ENCODE results near the gene GNA14.
A peak's percentile ranks its signal among the peaks of the same experiment; 100 is the strongest.
"Not testable (repeated sequence)": the region's sequence is repeated elsewhere in the genome, so short reads cannot be mapped to it uniquely, and the experiment has no call there.

GNA14 gene

GRCh38 chr9:77588271-77588937, 59.7 kb downstream of the GNA14 start:
- H3K9me3 ChIP-seq: no peaks in the 10 kb centered on the region
- H3K4me1 ChIP-seq: peaks cover 3% of the 10 kb centered on the region
- H3K27me3 ChIP-seq (ENCODE audit: low read depth): no peaks in the 10 kb centered on the region
- DNase-seq (ENCODE audit: low spot score in 2 of 2): no peak
- no peaks in the 10 kb centered on the region for H3K36me3 ChIP-seq (replicated peaks)
- in situ Hi-C loops (cut with MboI; ENCODE audit: low sequenced_read_pairs): no loop called here
- H3K4me3 ChIP-seq: no peak overlapping the region

DNA sequence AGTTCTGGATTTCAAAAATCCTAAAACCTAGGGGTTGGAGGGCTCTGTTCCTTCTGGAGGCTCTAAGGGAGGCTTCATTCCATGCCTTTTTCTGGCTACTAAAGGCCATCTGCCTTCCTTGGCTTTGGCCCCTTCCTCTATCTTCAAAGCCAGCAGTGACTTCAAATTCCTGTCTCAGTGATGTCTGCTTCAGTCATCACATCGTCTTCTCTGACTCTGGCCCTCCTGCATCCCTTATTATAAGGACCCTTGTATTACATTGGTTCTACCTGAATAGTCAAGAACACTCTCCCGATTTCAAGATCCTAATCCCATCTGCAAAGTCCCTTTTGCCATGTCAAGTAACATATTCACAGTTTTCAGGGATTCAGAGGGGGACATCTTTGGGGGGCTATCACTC, 60.3 kb downstream of the GNA14 start:
- no peak for DNase-seq (ENCODE audit: low spot score in 2 of 2)
- peaks cover 3% of the 10 kb centered on the region for H3K4me1 ChIP-seq
- no peak overlapping the region for H3K4me3 ChIP-seq
- H3K9me3 ChIP-seq: no peaks in the 10 kb centered on the region
- H3K36me3 ChIP-seq (replicated peaks): no peaks in the 10 kb centered on the region
- H3K27me3 ChIP-seq (ENCODE audit: low read depth): no peaks in the 10 kb centered on the region
- in situ Hi-C loops (cut with MboI; ENCODE audit: low sequenced_read_pairs): no loop called here

DNA sequence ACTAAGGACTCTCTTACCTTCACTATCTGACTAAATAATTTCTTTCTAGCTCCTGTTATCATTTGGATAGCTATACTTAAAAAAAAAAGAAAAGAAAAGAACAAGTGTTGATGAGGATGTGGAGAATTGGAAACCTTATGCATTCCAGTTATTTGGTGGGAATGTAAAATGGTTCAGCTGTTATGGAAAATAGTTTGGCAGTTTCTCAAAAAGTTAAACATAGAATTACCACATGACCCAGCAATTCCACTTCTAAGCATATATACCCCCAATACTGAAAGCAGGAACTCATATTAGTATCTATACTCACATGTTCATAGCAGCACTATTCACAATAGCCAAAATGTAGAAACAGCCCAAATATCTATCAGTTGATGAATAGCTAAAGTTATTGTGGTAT, 61.1 kb downstream of the GNA14 start:
- H3K4me1 ChIP-seq: peaks cover 3% of the 10 kb centered on the region
- in situ Hi-C loops (cut with MboI; ENCODE audit: low sequenced_read_pairs): no loop called here
- no peak for DNase-seq (ENCODE audit: low spot score in 2 of 2)
- no peak overlapping the region for H3K4me3 ChIP-seq
- H3K36me3 ChIP-seq (replicated peaks): no peaks in the 10 kb centered on the region
- H3K27me3 ChIP-seq (ENCODE audit: low read depth): no peaks in the 10 kb centered on the region
- H3K9me3 ChIP-seq: no peaks in the 10 kb centered on the region

- Histone ChIP-seq H3K27me3 (ENCODE audit: low read depth) (no peaks in the 10 kb centered on the region), H3K4me1 (peaks cover 3% of the 10 kb centered on the region), H3K36me3 (replicated peaks) (no peaks in the 10 kb centered on the region), H3K9me3 (no peaks in the 10 kb centered on the region), H3K4me3 (no peak overlapping the region)
- in situ Hi-C loops (cut with MboI; ENCODE audit: low sequenced_read_pairs): no loop called here
- no peak for DNase-seq (ENCODE audit: low spot score in 2 of 2)
These were observed 61.5 kb downstream of the GNA14 start for GRCh38 chr9:77586591-77586990.

DNA sequence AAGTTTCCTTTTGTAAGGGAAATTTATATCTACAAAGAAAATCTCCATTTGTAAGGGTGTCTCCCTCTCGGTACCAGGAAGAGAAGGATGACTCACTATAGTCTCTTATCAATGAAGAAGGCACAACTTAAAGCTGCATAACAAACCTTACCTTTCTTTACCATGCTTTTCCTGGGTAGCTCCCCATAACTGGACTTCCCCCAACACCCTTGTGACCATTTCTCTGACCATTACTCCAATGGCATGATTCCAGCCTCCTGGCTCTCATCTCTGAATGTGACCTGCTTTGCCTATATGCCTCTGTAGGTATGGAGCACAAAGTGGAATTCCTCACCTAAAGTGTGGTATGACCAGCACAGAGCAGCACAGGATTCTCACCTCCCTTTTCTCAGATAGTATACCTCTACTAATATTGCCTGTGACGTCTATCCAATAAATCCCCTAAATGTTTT, 62.8 kb downstream of the GNA14 start:
- H3K4me3 ChIP-seq: no peak overlapping the region
- no peaks in the 10 kb centered on the region for H3K27me3 ChIP-seq (ENCODE audit: low read depth)
- H3K9me3 ChIP-seq: no peaks in the 10 kb centered on the region
- no peaks in the 10 kb centered on the region for H3K36me3 ChIP-seq (replicated peaks)
- DNase-seq (ENCODE audit: low spot score in 2 of 2): peak in 1 of 2 experiments; percentile 45
- peaks cover 3% of the 10 kb centered on the region for H3K4me1 ChIP-seq
- in situ Hi-C loops (cut with MboI; ENCODE audit: low sequenced_read_pairs): no loop called here

- in situ Hi-C loops (cut with MboI; ENCODE audit: low sequenced_read_pairs); H3K4me3 ChIP-seq: not testable (repeated sequence)
These were observed 63.2 kb downstream of the GNA14 start for GRCh38 chr9:77584927-77585326.

GRCh38 chr9:77582961-77583576, 65.1 kb downstream of the GNA14 start:
- no peak for DNase-seq (ENCODE audit: low spot score in 2 of 2)
- Histone ChIP-seq H3K27me3 (ENCODE audit: low read depth) (no peaks in the 10 kb centered on the region), H3K4me3 (no peak overlapping the region), H3K4me1 (peaks cover 3% of the 10 kb centered on the region), H3K9me3 (no peaks in the 10 kb centered on the region), H3K36me3 (replicated peaks) (no peaks in the 10 kb centered on the region)
- in situ Hi-C loops (cut with MboI; ENCODE audit: low sequenced_read_pairs): no loop called here

More at GRCh38 chr9:77584927-77585326, 63.2 kb downstream of the GNA14 start:
- not testable (repeated sequence) for H3K9me3 ChIP-seq; DNase-seq (ENCODE audit: low spot score in 2 of 2); H3K27me3 ChIP-seq (ENCODE audit: low read depth); H3K36me3 ChIP-seq (replicated peaks); H3K4me1 ChIP-seq

DNA sequence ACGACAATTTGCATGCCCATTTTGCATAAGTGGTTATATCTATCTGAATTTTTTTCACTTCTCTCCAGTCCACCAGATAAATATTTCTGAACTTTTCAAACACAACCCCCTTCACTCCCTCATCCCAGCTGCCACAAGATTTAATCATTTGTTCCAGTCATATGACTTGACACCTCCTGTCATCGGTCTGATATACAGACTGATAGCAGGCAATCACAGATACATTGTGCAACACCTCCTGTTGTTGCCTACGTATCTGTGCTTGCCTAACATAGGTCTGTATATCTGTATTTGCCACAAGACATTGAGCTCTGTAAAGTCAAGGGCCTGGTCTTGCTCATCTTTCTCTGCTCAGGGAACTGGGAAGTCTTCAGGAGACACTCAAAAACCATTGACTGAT, 65.6 kb downstream of the GNA14 start:
- no peak for DNase-seq (ENCODE audit: low spot score in 2 of 2)
- H3K36me3 ChIP-seq (replicated peaks): no peaks in the 10 kb centered on the region
- no peaks in the 10 kb centered on the region for H3K9me3 ChIP-seq
- peaks cover 3% of the 10 kb centered on the region for H3K4me1 ChIP-seq
- in situ Hi-C loops (cut with MboI; ENCODE audit: low sequenced_read_pairs): no loop called here
- H3K27me3 ChIP-seq (ENCODE audit: low read depth): no peaks in the 10 kb centered on the region
- no peak overlapping the region for H3K4me3 ChIP-seq

DNA sequence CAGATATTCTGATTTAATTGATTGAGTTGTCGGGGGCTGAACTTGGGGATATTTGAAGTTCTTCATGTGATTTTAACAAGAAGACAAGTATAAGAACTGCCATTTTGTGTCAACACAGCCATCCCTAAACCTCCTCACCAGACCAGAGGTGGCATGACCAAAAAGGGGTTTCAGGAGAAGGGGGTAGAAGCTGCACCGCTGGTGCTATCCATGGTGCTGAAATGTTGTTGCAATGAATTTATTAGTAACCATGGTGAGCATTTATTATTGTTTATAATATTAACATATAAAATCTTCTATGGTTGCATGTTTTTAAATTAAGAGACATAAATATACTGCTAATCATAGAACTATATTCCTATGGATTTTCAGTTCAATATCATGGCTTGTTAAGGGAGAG, 72.3 kb downstream of the GNA14 start:
- no peaks in the 10 kb centered on the region for H3K4me1 ChIP-seq
- H3K9me3 ChIP-seq: no peaks in the 10 kb centered on the region
- in situ Hi-C loops (cut with MboI; ENCODE audit: low sequenced_read_pairs): no loop called here
- H3K36me3 ChIP-seq (replicated peaks): no peaks in the 10 kb centered on the region
- H3K4me3 ChIP-seq: no peak overlapping the region
- peak; percentile 10 to 52 for DNase-seq (ENCODE audit: low spot score in 2 of 2)
- no peaks in the 10 kb centered on the region for H3K27me3 ChIP-seq (ENCODE audit: low read depth)

GRCh38 chr9:77569335-77569734, 78.8 kb downstream of the GNA14 start:
- in situ Hi-C loops (cut with MboI; ENCODE audit: low sequenced_read_pairs): no loop called here
- Histone ChIP-seq H3K36me3 (replicated peaks) (no peaks in the 10 kb centered on the region), H3K27me3 (ENCODE audit: low read depth) (no peaks in the 10 kb centered on the region), H3K4me1 (no peaks in the 10 kb centered on the region), H3K9me3 (no peaks in the 10 kb centered on the region), H3K4me3 (no peak overlapping the region)
- DNase-seq (ENCODE audit: low spot score in 2 of 2): no peak

DNA sequence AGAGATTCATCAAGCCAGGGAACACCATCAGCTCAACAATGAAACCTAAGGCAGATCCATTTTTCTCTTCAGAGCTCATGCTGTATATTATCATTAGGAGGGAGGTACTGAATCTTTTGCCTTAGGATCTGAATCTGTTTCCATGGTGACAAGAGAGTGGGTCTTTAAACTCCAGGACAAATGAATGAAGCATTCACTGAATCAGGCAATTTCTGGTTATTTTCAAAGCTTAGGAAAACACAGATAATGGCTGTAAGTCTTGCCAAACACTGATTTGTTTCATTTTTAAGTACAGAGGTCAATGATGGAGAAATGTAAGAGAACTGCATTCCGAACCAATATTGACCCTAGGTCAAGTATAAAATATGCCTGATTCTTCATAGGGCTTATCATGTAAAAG, 84.9 kb downstream of the GNA14 start:
- no peak for DNase-seq (ENCODE audit: low spot score in 2 of 2)
- Histone ChIP-seq H3K4me3 (no peak overlapping the region), H3K36me3 (replicated peaks) (no peaks in the 10 kb centered on the region), H3K27me3 (ENCODE audit: low read depth) (0 out of 2 replicates have a peak, but pooled peaks cover 3% of the 10 kb centered on the region), H3K9me3 (no peaks in the 10 kb centered on the region), H3K4me1 (no peaks in the 10 kb centered on the region)
- in situ Hi-C loops (cut with MboI; ENCODE audit: low sequenced_read_pairs): no loop called here

DNA sequence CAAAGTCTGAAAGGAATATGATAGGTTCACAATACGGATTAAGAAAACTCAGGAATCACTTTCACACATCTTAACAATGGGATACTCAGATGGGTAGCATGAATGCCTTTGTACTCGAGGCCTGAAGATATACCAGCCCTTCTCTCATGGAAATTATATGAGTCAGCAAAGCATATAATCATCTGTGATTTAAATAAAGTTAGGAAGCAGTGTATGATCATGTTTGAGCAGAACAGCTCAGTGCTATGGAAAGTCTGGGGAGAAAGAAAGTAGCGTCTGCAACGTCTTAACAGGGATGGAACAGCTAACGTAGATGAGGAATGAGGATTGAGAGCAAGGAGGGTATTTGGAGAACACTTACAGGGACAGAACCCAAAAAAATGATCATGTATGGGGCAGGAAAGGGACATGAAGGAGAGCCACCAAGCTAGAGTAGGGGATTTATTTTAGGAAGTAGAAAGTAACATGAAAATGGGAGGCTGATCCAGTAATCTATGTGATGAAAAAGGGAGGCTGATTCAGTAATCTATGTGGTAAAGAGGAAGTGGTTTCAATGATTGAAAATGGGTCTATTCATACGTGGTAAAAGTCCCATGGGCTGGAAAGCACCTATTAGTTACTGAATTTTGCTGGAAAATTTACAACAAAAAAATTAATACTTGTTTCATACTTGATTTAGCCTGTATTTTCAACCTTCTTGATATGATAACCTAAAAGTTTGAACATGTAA, 85.9 kb downstream of the GNA14 start:
- H3K4me3 ChIP-seq: no peak overlapping the region
- H3K36me3 ChIP-seq (replicated peaks): no peaks in the 10 kb centered on the region
- H3K4me1 ChIP-seq: no peaks in the 10 kb centered on the region
- H3K27me3 ChIP-seq (ENCODE audit: low read depth): 0 out of 2 replicates have a peak, but pooled peaks cover 3% of the 10 kb centered on the region
- H3K9me3 ChIP-seq: no peaks in the 10 kb centered on the region
- in situ Hi-C loops (cut with MboI; ENCODE audit: low sequenced_read_pairs): no loop called here
- DNase-seq (ENCODE audit: low spot score in 2 of 2): no peak

- Histone ChIP-seq H3K4me3 (no peak overlapping the region), H3K27me3 (ENCODE audit: low read depth) (0 out of 2 replicates have a peak, but pooled peaks cover 3% of the 10 kb centered on the region), H3K36me3 (replicated peaks) (no peaks in the 10 kb centered on the region), H3K4me1 (no peaks in the 10 kb centered on the region), H3K9me3 (no peaks in the 10 kb centered on the region)
- DNase-seq (ENCODE audit: low spot score in 2 of 2): no peak
- in situ Hi-C loops (cut with MboI; ENCODE audit: low sequenced_read_pairs): no loop called here
These were observed 86.6 kb downstream of the GNA14 start for GRCh38 chr9:77561331-77562018.

DNA sequence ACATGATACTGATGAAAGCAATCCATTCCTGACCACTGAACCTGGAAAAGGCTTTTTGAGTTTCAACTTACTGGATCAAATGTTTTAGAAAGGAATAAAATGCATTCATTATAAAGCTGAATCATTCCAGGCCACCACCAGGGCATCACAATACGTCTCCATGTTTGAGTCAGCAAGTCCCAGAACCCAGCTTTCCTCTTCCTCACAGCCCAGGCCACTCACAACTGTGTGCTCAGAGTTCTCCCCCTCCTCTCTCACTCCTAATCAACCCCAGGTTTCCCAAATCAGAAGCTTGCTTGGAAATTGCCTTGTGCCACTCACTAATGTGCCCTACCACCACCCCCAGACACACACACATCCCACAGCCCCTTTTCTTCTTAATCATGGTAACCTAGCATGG, 91.7 kb downstream of the GNA14 start:
- Histone ChIP-seq H3K4me3 (no peak overlapping the region), H3K9me3 (no peaks in the 10 kb centered on the region), H3K36me3 (replicated peaks) (no peaks in the 10 kb centered on the region), H3K27me3 (ENCODE audit: low read depth) (0 out of 2 replicates have a peak, but pooled peaks cover 1% of the 10 kb centered on the region), H3K4me1 (no peaks in the 10 kb centered on the region)
- no peak for DNase-seq (ENCODE audit: low spot score in 2 of 2)
- in situ Hi-C loops (cut with MboI; ENCODE audit: low sequenced_read_pairs): no loop called here
